Testis (tissue), 3 donors: Measurements from ENCODE around the gene HDGFL3. TPM values are rescaled to one million over a fixed set of nuclear protein-coding genes. Genes with fewer than 3 reads are reported as not detected.

Experiments used
- DNase-seq: peaks from one replicate; pipeline ENCODE4 v3.0.0-alpha.2; 2019
- H3K27ac ChIP-seq, 2 donors: fragments of 200-600 bp; sonication (generic); one replicate each; pipeline ENCODE4 v1.5.1; 2019
- H3K27me3 ChIP-seq: fragments of 200-600 bp; sonication (generic); one replicate; pipeline ENCODE4 v1.5.1; 2019
- H3K36me3 ChIP-seq: fragments of 200-600 bp; sonication (generic); one replicate; pipeline ENCODE4 v1.5.1; 2017; ENCODE audit warnings: low read depth; ENCODE audit errors: missing control alignments
- H3K4me1 ChIP-seq: fragments of 200-600 bp; sonication (generic); one replicate; pipeline ENCODE4 v1.5.1; 2019
- H3K4me3 ChIP-seq, 2 donors: fragments of 200-600 bp; sonication (generic); one replicate each; pipeline ENCODE4 v1.5.1; 2017 to 2019
- H3K9me3 ChIP-seq: fragments of 200-600 bp; sonication (generic); one replicate; pipeline ENCODE4 v1.5.1; 2017
- CTCF ChIP-seq, 3 experiments: fragments of 450-650 bp in 2 of 3; fragments of 200-600 bp in 1 of 3; sonication (generic) in 1 of 3; IDR thresholded peaks; one replicate each; pipeline ENCODE4 v1.5.1; 2016 to 2019; ENCODE audit warnings: antibody characterized with exemption in 3 of 3, mild to moderate bottlenecking in 2 of 3, moderate library complexity in 1 of 3
- POLR2A ChIP-seq: fragments of 450-650 bp; IDR thresholded peaks from one replicate; pipeline ENCODE4 v1.6.1; 2017; ENCODE audit warnings: antibody characterized with exemption, mild to moderate bottlenecking, moderate library complexity
- WGBS, 2 donors: methylation state at CpG; one replicate each; pipeline ENCODE4 v1.1.5; 2018; 5-methylcytosine and 5-hydroxymethylcytosine counted together
- intact Hi-C: fragments of 100-400 bp; cut with DNase I; formaldehyde crosslinking; loops from one replicate; pipeline ENCODE4 v1.15.1; 2023; ENCODE audit warnings: low total_unique reads
- polyA plus RNA-seq: library from polyadenylated mRNA; stranded (reverse); fragments of 350-450 nt; fragmentation: Illumina TruSeq; extraction: RNeasy Lipid Tissue Mini Kit (QIAGEN cat#74804); gene quantifications from one replicate; pipeline ENCODE4 v1.2.3, GENCODE V29; 2014; ENCODE audit warnings: low read depth, low replicate concordance; ENCODE audit not compliant: insufficient read depth
- total RNA-seq, 2 donors: library from RNA; depleted of rRNA; stranded (reverse); fragments of >200 nt; gene quantifications; one replicate each; pipeline ENCODE4 v1.2.3, GENCODE V29; 2016

Gene HDGFL3
- total and polyA plus RNA-seq, 3 donors from 2014 or later: 87.1 to 130 (median 94.6) TPM

- no peaks in the 10 kb centered on the region for H3K4me1 ChIP-seq
- no peak overlapping the region for H3K27ac ChIP-seq
- no peak overlapping the region for H3K4me3 ChIP-seq
- intact Hi-C loops: no loop called here
- no peaks in the 10 kb centered on the region for H3K9me3 ChIP-seq
- TF ChIP-seq POLR2A (no peak), CTCF (IDR thresholded peaks at IDR 0.05) (no peak)
- DNase-seq: no peak
- no peaks in the 10 kb centered on the region for H3K27me3 ChIP-seq
- H3K36me3 ChIP-seq: no peaks in the 10 kb centered on the region
- WGBS, 2 donors: 93 to 94% methylated on average over 2 of the region's 2 CpGs
Observed at GRCh38 chr15:83129791-83130190, 77.8 kb downstream of the HDGFL3 start.

GRCh38 chr15:83127547-83128150 is 80.0 kb downstream of the HDGFL3 start:
- intact Hi-C loops: no loop called here
- 70 to 83% methylated on average over 3 of the region's 3 CpGs for WGBS, 2 donors
- no peak for DNase-seq
- Histone ChIP-seq H3K4me1 (no peaks in the 10 kb centered on the region), H3K9me3 (no peaks in the 10 kb centered on the region), H3K27me3 (no peaks in the 10 kb centered on the region), H3K36me3 (no peaks in the 10 kb centered on the region), H3K4me3 (no peak overlapping the region), H3K27ac (no peak overlapping the region)
- no peak for TF ChIP-seq CTCF (IDR thresholded peaks at IDR 0.05)

- 92 to 96% methylated on average over 1 of the region's 1 CpG for WGBS, 2 donors
- Histone ChIP-seq H3K4me3 (no peak overlapping the region), H3K4me1 (no peaks in the 10 kb centered on the region), H3K27ac (no peak overlapping the region), H3K36me3 (no peaks in the 10 kb centered on the region), H3K27me3 (no peaks in the 10 kb centered on the region), H3K9me3 (no peaks in the 10 kb centered on the region)
- TF ChIP-seq POLR2A (no peak), CTCF (IDR thresholded peaks at IDR 0.05) (no peak)
- intact Hi-C loops: no loop called here
- DNase-seq: no peak
Observed at GRCh38 chr15:83123529-83123928, 84.1 kb downstream of the HDGFL3 start.

GRCh38 chr15:83119968-83120581 is 87.5 kb downstream of the HDGFL3 start:
- Histone ChIP-seq H3K4me1 (no peaks in the 10 kb centered on the region), H3K9me3 (no peaks in the 10 kb centered on the region), H3K27ac (no peak overlapping the region), H3K27me3 (no peaks in the 10 kb centered on the region), H3K4me3 (no peak overlapping the region), H3K36me3 (no peaks in the 10 kb centered on the region)
- DNase-seq: no peak
- intact Hi-C loops: no loop called here
- 80 to 81% methylated on average over 9 of the region's 9 CpGs for WGBS, 2 donors
- no peak for TF ChIP-seq CTCF (IDR thresholded peaks at IDR 0.05)
- TF ChIP-seq POLR2A: no peak

- intact Hi-C loops: no loop called here
- Histone ChIP-seq H3K4me1 (no peaks in the 10 kb centered on the region), H3K4me3 (no peak overlapping the region), H3K36me3 (no peaks in the 10 kb centered on the region), H3K27me3 (no peaks in the 10 kb centered on the region), H3K27ac (no peak overlapping the region), H3K9me3 (no peaks in the 10 kb centered on the region)
- no peak for TF ChIP-seq POLR2A
- TF ChIP-seq CTCF (IDR thresholded peaks at IDR 0.05): no peak
- 86 to 94% methylated on average over 4 of the region's 4 CpGs for WGBS, 2 donors
- DNase-seq: no peak
Observed at GRCh38 chr15:83118968-83119367, 88.7 kb downstream of the HDGFL3 start.
